ENCODE measurements around the gene DNASE1L3. TPM values are rescaled to one million over a fixed set of nuclear protein-coding genes. Genes with fewer than 3 reads are reported as not detected.

Gene DNASE1L3
- total and polyA plus RNA-seq, 2 of the 13 experiments (the other 11 are each of a cell fraction or from before 2014, with no cell fraction given) = 0.86 to 1.7 TPM

DNA sequence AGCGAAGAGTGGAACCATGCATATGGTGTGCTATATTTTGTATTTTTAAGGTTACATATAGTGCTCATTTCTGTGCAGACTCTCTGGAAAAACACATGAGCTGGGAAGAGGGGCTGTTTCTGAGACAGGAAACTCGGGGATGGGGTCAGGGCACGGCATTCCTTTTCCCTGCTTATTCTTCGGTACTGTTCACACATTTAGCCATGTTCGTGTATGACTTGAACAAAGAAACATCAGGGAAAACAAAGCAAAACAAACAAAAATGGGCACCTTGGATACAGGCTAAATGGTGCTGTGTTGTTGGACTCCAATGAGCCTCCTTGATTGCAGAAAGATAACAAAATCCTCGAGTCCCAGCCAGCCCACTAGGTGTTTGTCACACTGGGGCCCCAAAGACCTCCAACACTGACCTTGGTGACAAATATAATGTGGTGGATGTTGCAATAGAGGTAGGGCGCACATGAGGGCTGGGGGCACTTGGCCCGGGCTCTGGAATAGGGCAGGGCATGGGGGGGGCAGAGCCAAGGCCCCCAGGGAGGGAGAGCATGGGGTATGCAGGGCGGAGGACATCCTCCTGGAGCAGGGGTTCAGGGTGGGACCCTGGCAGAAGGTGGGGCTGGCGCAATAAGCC lies 19.3 kb downstream of the DNASE1L3 start (continued):
- TF ChIP-seq, protein P1, sequence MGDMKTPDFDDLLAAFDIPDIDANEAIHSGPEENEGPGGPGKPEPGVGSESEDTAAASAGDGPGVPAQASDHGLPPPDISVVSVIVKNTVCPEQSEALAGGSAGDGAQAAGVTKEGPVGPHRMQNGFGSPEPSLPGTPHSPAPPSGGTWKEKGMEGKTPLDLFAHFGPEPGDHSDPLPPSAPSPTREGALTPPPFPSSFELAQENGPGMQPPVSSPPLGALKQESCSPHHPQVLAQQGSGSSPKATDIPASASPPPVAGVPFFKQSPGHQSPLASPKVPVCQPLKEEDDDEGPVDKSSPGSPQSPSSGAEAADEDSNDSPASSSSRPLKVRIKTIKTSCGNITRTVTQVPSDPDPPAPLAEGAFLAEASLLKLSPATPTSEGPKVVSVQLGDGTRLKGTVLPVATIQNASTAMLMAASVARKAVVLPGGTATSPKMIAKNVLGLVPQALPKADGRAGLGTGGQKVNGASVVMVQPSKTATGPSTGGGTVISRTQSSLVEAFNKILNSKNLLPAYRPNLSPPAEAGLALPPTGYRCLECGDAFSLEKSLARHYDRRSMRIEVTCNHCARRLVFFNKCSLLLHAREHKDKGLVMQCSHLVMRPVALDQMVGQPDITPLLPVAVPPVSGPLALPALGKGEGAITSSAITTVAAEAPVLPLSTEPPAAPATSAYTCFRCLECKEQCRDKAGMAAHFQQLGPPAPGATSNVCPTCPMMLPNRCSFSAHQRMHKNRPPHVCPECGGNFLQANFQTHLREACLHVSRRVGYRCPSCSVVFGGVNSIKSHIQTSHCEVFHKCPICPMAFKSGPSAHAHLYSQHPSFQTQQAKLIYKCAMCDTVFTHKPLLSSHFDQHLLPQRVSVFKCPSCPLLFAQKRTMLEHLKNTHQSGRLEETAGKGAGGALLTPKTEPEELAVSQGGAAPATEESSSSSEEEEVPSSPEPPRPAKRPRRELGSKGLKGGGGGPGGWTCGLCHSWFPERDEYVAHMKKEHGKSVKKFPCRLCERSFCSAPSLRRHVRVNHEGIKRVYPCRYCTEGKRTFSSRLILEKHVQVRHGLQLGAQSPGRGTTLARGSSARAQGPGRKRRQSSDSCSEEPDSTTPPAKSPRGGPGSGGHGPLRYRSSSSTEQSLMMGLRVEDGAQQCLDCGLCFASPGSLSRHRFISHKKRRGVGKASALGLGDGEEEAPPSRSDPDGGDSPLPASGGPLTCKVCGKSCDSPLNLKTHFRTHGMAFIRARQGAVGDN (CRISPR knock-in tag; IDR thresholded peaks at IDR 0.05) = peak; percentile 84
- TF ChIP-seq ELF1 (CRISPR knock-in tag; IDR thresholded peaks at IDR 0.05) (no peak), MEF2D (CRISPR knock-in tag; IDR thresholded peaks at IDR 0.05) (peak; percentile 84; the same call in 1 of the 2 replicates), ZNF160 (CRISPR knock-in tag; IDR thresholded peaks at IDR 0.05) (no peak), PHF8 (CRISPR knock-in tag; IDR thresholded peaks at IDR 0.05) (peak; percentile 39; the same call in 1 of the 2 replicates), GATAD2A (CRISPR knock-in tag; IDR thresholded peaks at IDR 0.05) (peak; percentile 89), RXRA (CRISPR knock-in tag; IDR thresholded peaks at IDR 0.05) (peak; percentile 53; the same call in 1 of the 2 replicates), ZNF274 (CRISPR knock-in tag; IDR thresholded peaks at IDR 0.05) (no peak), NFATC3 (CRISPR knock-in tag; IDR thresholded peaks at IDR 0.05) (no peak), RARA (CRISPR knock-in tag; IDR thresholded peaks at IDR 0.05) (peak; percentile 89), SIX1 (CRISPR knock-in tag; IDR thresholded peaks at IDR 0.05; ENCODE audit: borderline replicate concordance) (0 out of 2 replicates have a peak, but pooled peaks have one; percentile 40), ZFP37 (CRISPR knock-in tag; IDR thresholded peaks at IDR 0.05; ENCODE audit: borderline replicate concordance) (no peak), ZNF276 (CRISPR knock-in tag; IDR thresholded peaks at IDR 0.05; ENCODE audit: low read depth) (0 out of 2 replicates have a peak, but pooled peaks have one; percentile 24), ZBTB3 (CRISPR knock-in tag; IDR thresholded peaks at IDR 0.05; ENCODE audit: borderline replicate concordance, low read depth) (no peak), PHF21A (CRISPR knock-in tag; IDR thresholded peaks at IDR 0.05) (peak; percentile 70; the same call in 1 of the 2 replicates), SIX4 (CRISPR knock-in tag; IDR thresholded peaks at IDR 0.05) (peak; percentile 70; the same call in 1 of the 2 replicates), ZNF44 (CRISPR knock-in tag; IDR thresholded peaks at IDR 0.05) (no peak), HDAC2 (CRISPR knock-in tag; IDR thresholded peaks at IDR 0.05) (peak; percentile 74; the same call in 1 of the 2 replicates), SAFB2 (CRISPR knock-in tag; IDR thresholded peaks at IDR 0.05; ENCODE audit: borderline replicate concordance, low read depth) (peak; percentile 34; the same call in 1 of the 2 replicates), GATAD1 (CRISPR knock-in tag; IDR thresholded peaks at IDR 0.05) (peak; percentile 49; the same call in 1 of the 2 replicates)
- TF ChIP-seq, protein P2, sequence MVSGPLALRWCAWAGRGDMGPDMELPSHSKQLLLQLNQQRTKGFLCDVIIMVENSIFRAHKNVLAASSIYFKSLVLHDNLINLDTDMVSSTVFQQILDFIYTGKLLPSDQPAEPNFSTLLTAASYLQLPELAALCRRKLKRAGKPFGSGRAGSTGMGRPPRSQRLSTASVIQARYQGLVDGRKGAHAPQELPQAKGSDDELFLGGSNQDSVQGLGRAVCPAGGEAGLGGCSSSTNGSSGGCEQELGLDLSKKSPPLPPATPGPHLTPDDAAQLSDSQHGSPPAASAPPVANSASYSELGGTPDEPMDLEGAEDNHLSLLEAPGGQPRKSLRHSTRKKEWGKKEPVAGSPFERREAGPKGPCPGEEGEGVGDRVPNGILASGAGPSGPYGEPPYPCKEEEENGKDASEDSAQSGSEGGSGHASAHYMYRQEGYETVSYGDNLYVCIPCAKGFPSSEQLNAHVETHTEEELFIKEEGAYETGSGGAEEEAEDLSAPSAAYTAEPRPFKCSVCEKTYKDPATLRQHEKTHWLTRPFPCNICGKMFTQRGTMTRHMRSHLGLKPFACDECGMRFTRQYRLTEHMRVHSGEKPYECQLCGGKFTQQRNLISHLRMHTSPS (CRISPR knock-in tag; IDR thresholded peaks at IDR 0.05; ENCODE audit: low read depth) = peak; percentile 57
- TF ChIP-seq, protein P3, sequence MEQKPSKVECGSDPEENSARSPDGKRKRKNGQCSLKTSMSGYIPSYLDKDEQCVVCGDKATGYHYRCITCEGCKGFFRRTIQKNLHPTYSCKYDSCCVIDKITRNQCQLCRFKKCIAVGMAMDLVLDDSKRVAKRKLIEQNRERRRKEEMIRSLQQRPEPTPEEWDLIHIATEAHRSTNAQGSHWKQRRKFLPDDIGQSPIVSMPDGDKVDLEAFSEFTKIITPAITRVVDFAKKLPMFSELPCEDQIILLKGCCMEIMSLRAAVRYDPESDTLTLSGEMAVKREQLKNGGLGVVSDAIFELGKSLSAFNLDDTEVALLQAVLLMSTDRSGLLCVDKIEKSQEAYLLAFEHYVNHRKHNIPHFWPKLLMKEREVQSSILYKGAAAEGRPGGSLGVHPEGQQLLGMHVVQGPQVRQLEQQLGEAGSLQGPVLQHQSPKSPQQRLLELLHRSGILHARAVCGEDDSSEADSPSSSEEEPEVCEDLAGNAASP (CRISPR knock-in tag; IDR thresholded peaks at IDR 0.05; ENCODE audit: borderline replicate concordance) = peak; percentile 80; the same call in 1 of the 2 replicates
